H1 (cell line): ENCODE data around the gene NAA16. TPM values are rescaled to one million over a fixed set of nuclear protein-coding genes. Genes with fewer than 3 reads are reported as not detected.

Experiments used
- CTCF ChIA-PET: fragments of 300-600 bp; sonication (Branson Sonifier 250); formaldehyde crosslinking; loops from one replicate; lab custom pipeline; 2021; ENCODE audit not compliant: partially characterized antibody; lab: Charles Lee
- POLR2A ChIA-PET: fragments of 300-600 bp; sonication (Branson Sonifier 250); formaldehyde crosslinking; loops from one replicate; lab custom pipeline; 2021; ENCODE audit warnings: inconsistent platforms; ENCODE audit not compliant: partially characterized antibody; lab: Charles Lee
- DNase-seq, 2 experiments: peaks; one replicate each; pipeline versions ENCODE4 v3.0.0 to v3.0.0-alpha.2; 2010 to 2022; ENCODE audit warnings: low spot score in 2 of 2, low read depth in 1 of 2, mixed read lengths in 1 of 2
- FAIRE-seq: peaks from 2 replicates; lab custom pipeline; 2011; peaks lifted over from hg19 to GRCh38; lab: Jason Lieb, UNC
- H2AFZ ChIP-seq: 2 replicates; pipeline ENCODE4 v1.8.1; 2012; ENCODE audit warnings: low read length, inconsistent platforms
- H2AK5ac ChIP-seq: 2 replicates; pipeline ENCODE4 v1.6.1; 2013; ENCODE audit warnings: low read depth, low read length
- H2BK120ac ChIP-seq: replicated peaks from 2 replicates; pipeline ENCODE3; 2013; ENCODE audit warnings: low read depth, low read length, inconsistent platforms
- H2BK12ac ChIP-seq: 2 replicates; pipeline ENCODE4 v1.6.1; 2013; ENCODE audit warnings: low read depth, low read length
- H2BK15ac ChIP-seq: 2 replicates; pipeline ENCODE4 v1.6.1; 2013; ENCODE audit warnings: low read length
- H2BK20ac ChIP-seq: 2 replicates; pipeline ENCODE4 v1.6.1; 2013; ENCODE audit warnings: low read length
- H2BK5ac ChIP-seq: 2 replicates; pipeline ENCODE4 v1.6.1; 2013; ENCODE audit warnings: low read depth, low read length
- H3K14ac ChIP-seq: 2 replicates; pipeline ENCODE4 v1.6.1; 2013; ENCODE audit warnings: inconsistent platforms; ENCODE audit not compliant: insufficient read length
- H3K18ac ChIP-seq: 2 replicates; pipeline ENCODE4 v1.6.1; 2013; ENCODE audit warnings: low read length; ENCODE audit errors: extremely low read depth
- H3K23ac ChIP-seq: 2 replicates; pipeline ENCODE4 v1.6.1; 2013; ENCODE audit warnings: inconsistent platforms; ENCODE audit not compliant: insufficient read length
- H3K23me2 ChIP-seq: 2 replicates; pipeline ENCODE4 v1.6.1; 2013; ENCODE audit warnings: low read depth, low read length
- H3K27ac ChIP-seq: 2 replicates; pipeline ENCODE4 v1.6.1; 2011; ENCODE audit warnings: low read depth, low read length, inconsistent platforms
- H3K27me3 ChIP-seq, 4 experiments: replicated peaks in 1 of 4; 1 replicate in 1 of 4; 2 replicates in 3 of 4; pipeline versions ENCODE4 v1.6.1 to v1.8.1; 2011 to 2013; ENCODE audit warnings: low read length in 3 of 4, mild to moderate bottlenecking in 3 of 4, inconsistent platforms in 2 of 4, mixed read lengths in 2 of 4, moderate library complexity in 1 of 4; ENCODE audit not compliant: control insufficient read depth in 3 of 4, insufficient read depth in 3 of 4; ENCODE audit errors: extremely low read depth in 1 of 4
- H3K36me3 ChIP-seq, 4 experiments: 2 replicates each; pipeline versions ENCODE4 v1.6.1 to v1.8.1; 2011 to 2013; ENCODE audit warnings: mild to moderate bottlenecking in 4 of 4, low read length in 3 of 4, moderate library complexity in 2 of 4, control low read depth in 1 of 4, inconsistent platforms in 1 of 4; ENCODE audit not compliant: insufficient read depth in 4 of 4, control insufficient read depth in 2 of 4
- H3K4ac ChIP-seq: replicated peaks from 2 replicates; pipeline ENCODE3; 2013; ENCODE audit warnings: low read length, low read depth, mixed read lengths, inconsistent platforms; ENCODE audit not compliant: insufficient read length
- H3K4me1 ChIP-seq, 4 experiments: replicated peaks in 1 of 4; 1 replicate in 1 of 4; 2 replicates in 3 of 4; pipeline versions ENCODE4 v1.6.1 to v1.8.1; 2011 to 2013; ENCODE audit warnings: low read length in 3 of 4, inconsistent platforms in 2 of 4, mixed read lengths in 1 of 4; ENCODE audit not compliant: insufficient read depth in 4 of 4, control insufficient read depth in 3 of 4
- H3K4me2 ChIP-seq, 2 experiments: 2 replicates each; pipeline versions ENCODE4 v1.6.1 to v1.8.1; 2011 to 2013; ENCODE audit warnings: low read depth in 2 of 2, low read length in 2 of 2, control low read depth in 1 of 2, inconsistent platforms in 1 of 2, mild to moderate bottlenecking in 1 of 2; ENCODE audit not compliant: insufficient read depth in 1 of 2
- H3K4me3 ChIP-seq, 4 experiments: fragments of 200-600, 300-600 bp in 1 of 4; sonication (generic), shearing (Covaris generic), sonication (Bioruptor Twin) in 1 of 4; 2 replicates each; pipeline versions ENCODE4 v1.5.1 to v1.8.1; 2011 to 2016; ENCODE audit warnings: low read length in 4 of 4, low read depth in 3 of 4, control low read depth in 2 of 4, inconsistent platforms in 2 of 4, mild to moderate bottlenecking in 2 of 4, mixed read lengths in 1 of 4, moderate library complexity in 1 of 4; ENCODE audit not compliant: insufficient read depth in 2 of 4; ENCODE audit errors: extremely low read depth in 1 of 4
- H3K56ac ChIP-seq: replicated peaks from 2 replicates; pipeline ENCODE3; 2013; ENCODE audit warnings: low read depth, mild to moderate bottlenecking, mixed read lengths, low read length, inconsistent platforms; ENCODE audit not compliant: insufficient read length
- H3K79me1 ChIP-seq: 2 replicates; pipeline ENCODE4 v1.6.1; 2013; ENCODE audit warnings: low read depth, low read length, control low read depth
- H3K79me2 ChIP-seq, 2 experiments: 2 replicates each; pipeline versions ENCODE4 v1.6.1 to v1.8.1; 2012 to 2013; ENCODE audit warnings: low read length in 2 of 2, mild to moderate bottlenecking in 2 of 2, inconsistent platforms in 1 of 2; ENCODE audit not compliant: insufficient read depth in 2 of 2, control insufficient read depth in 1 of 2
- H3K9ac ChIP-seq, 4 experiments: replicated peaks in 1 of 4; 1 replicate in 1 of 4; 2 replicates in 3 of 4; pipeline versions ENCODE4 v1.6.1 to v1.8.1; 2011 to 2013; ENCODE audit warnings: low read depth in 3 of 4, low read length in 3 of 4, control low read depth in 2 of 4, mild to moderate bottlenecking in 2 of 4, moderate library complexity in 2 of 4, inconsistent platforms in 1 of 4; ENCODE audit errors: extremely low read depth in 1 of 4
- H3K9me3 ChIP-seq, 2 experiments: 2 replicates each; pipeline versions ENCODE4 v1.6.1 to v1.8.1; 2012 to 2013; ENCODE audit warnings: mild to moderate bottlenecking in 2 of 2, moderate library complexity in 2 of 2, control low read depth in 1 of 2, inconsistent platforms in 1 of 2, low read depth in 1 of 2, low read length in 1 of 2, mixed read lengths in 1 of 2; ENCODE audit not compliant: insufficient read depth in 2 of 2
- H4K20me1 ChIP-seq, 2 experiments: replicated peaks in 1 of 2; 2 replicates each; pipeline versions ENCODE3 to v1.8.1; 2011 to 2013; ENCODE audit warnings: inconsistent platforms in 2 of 2, low read length in 2 of 2, mild to moderate bottlenecking in 1 of 2; ENCODE audit not compliant: insufficient read depth in 2 of 2, control insufficient read depth in 1 of 2
- H4K5ac ChIP-seq: 2 replicates; pipeline ENCODE4 v1.6.1; 2013; ENCODE audit warnings: low read length, low read depth, mixed read lengths, inconsistent platforms; ENCODE audit not compliant: insufficient read length
- H4K8ac ChIP-seq: 2 replicates; pipeline ENCODE4 v1.8.0; 2013; ENCODE audit warnings: mild to moderate bottlenecking, moderate library complexity, low read length, inconsistent platforms; ENCODE audit not compliant: insufficient read depth; ENCODE audit errors: extremely low read depth
- H4K91ac ChIP-seq: replicated peaks from 2 replicates; pipeline ENCODE3; 2013; ENCODE audit warnings: low read length, mixed read lengths, inconsistent platforms; ENCODE audit not compliant: insufficient read length
- EP300 ChIP-seq, 2 experiments: IDR thresholded peaks; 1 replicate in 1 of 2; 2 replicates in 1 of 2; pipeline ENCODE4 v1.6.1; 2011 to 2012; ENCODE audit warnings: low read depth in 2 of 2, low read length in 2 of 2, mild to moderate bottlenecking in 2 of 2, borderline replicate concordance in 1 of 2, inconsistent platforms in 1 of 2, moderate library complexity in 1 of 2
- EZH2 ChIP-seq: fragments of 200-600 bp; sonication (generic); IDR thresholded peaks from 2 replicates; pipeline ENCODE4 v1.7.1; 2012; ENCODE audit warnings: low read depth, mild to moderate bottlenecking, moderate library complexity, low read length, inconsistent platforms; ENCODE audit not compliant: severe bottlenecking
- FOSL1 ChIP-seq: IDR thresholded peaks from 2 replicates; pipeline ENCODE4 v1.6.1; 2011; ENCODE audit warnings: mild to moderate bottlenecking, low read depth, low read length, moderate library complexity; ENCODE audit not compliant: insufficient read depth
- JUN ChIP-seq: IDR thresholded peaks from 2 replicates; pipeline ENCODE4 v1.6.1; 2011; ENCODE audit warnings: low read depth, mild to moderate bottlenecking, improper control_type of control experiment, low read length
- KDM1A ChIP-seq: fragments of 200-600, 300-600 bp; sonication (generic); IDR thresholded peaks from 2 replicates; pipeline ENCODE4 v1.7.1; 2016; ENCODE audit warnings: mild to moderate bottlenecking, low read length, borderline replicate concordance
- KDM4A ChIP-seq: IDR thresholded peaks from one replicate; pipeline ENCODE4 v1.7.1; 2012; ENCODE audit warnings: low read depth, mild to moderate bottlenecking, moderate library complexity, low read length, inconsistent platforms; ENCODE audit not compliant: severe bottlenecking
- RAD21 ChIP-seq, 2 experiments: IDR thresholded peaks in 1 of 2; conservative IDR thresholded peaks in 1 of 2; 2 replicates each; pipeline ENCODE4 v1.6.1; 2011; ENCODE audit warnings: low read depth in 2 of 2, low read length in 2 of 2, improper control_type of control experiment in 1 of 2, inconsistent platforms in 1 of 2, mild to moderate bottlenecking in 1 of 2, moderate library complexity in 1 of 2
- RBBP5 ChIP-seq: IDR thresholded peaks from 2 replicates; pipeline ENCODE4 v1.7.1; 2012; ENCODE audit warnings: low read depth, mild to moderate bottlenecking, inconsistent platforms, low read length, moderate library complexity, borderline replicate concordance
- TAF1 ChIP-seq: IDR thresholded peaks from 2 replicates; pipeline ENCODE4 v1.6.1; 2011; ENCODE audit warnings: mild to moderate bottlenecking, low read depth, low read length
- TEAD4 ChIP-seq: IDR thresholded peaks from 2 replicates; pipeline ENCODE4 v1.6.1; 2012; ENCODE audit warnings: low read depth, low read length, inconsistent platforms, mixed read lengths
- WGBS, 2 experiments: shearing (Covaris generic) in 1 of 2; methylation state at CpG; one replicate each; pipeline versions ENCODE4 v1.1.6 to v1.1.7; 2013 to 2015; ENCODE audit warnings: low lambda C conversion rate in 2 of 2, mixed read lengths in 2 of 2, inconsistent platforms in 1 of 2, low coverage in 1 of 2, missing lambda C conversion rate in 1 of 2; ENCODE audit not compliant: insufficient replicate concordance in 2 of 2, insufficient coverage in 1 of 2, insufficient read length in 1 of 2; ENCODE audit errors: extremely low coverage in 1 of 2, missing lambda C conversion rate in 1 of 2; 5-methylcytosine and 5-hydroxymethylcytosine counted together
- polyA plus RNA-seq, 7 experiments: library from polyadenylated mRNA; depleted of rRNA in 3 of 7; stranded (reverse) in 5 of 7; unstranded in 2 of 7; fragments of >200 nt in 5 of 7; fragments of 200-250 nt in 2 of 7; gene quantifications; 1 replicate in 5 of 7; 2 replicates in 1 of 7; 4 replicates in 1 of 7; pipeline versions ENCODE4 v1.2.1 to v1.2.3, GENCODE V29; 2011 to 2013; ENCODE audit warnings: missing spikeins in 2 of 7, mixed read lengths in 2 of 7
- total RNA-seq: library from RNA; stranded (reverse); fragmentation: NEBNext Ultra II Directional; extraction: Animal tissue kit (Norgen Biotek cat#: 25700); gene quantifications from 2 replicates; pipeline ENCODE4 v1.2.1, GENCODE V29; 2021

Gene NAA16
- total and polyA plus RNA-seq, 2 of the 8 experiments (the other 6 are each of a cell fraction or from before 2014, with no cell fraction given) = 11.4 to 40.0 TPM

GRCh38 chr13:41418027-41418426, 107.0 kb downstream of the NAA16 start:
- Histone ChIP-seq H3K4me3 (no peak overlapping the region), H4K5ac (no peak overlapping the region), H3K9ac (no peak overlapping the region), H3K4ac (no peak overlapping the region), H4K91ac (no peak overlapping the region), H2BK120ac (no peak overlapping the region), H3K18ac (no peak overlapping the region), H3K14ac (no peak overlapping the region), H3K4me2 (no peak overlapping the region), H2BK15ac (no peak overlapping the region), H2BK5ac (no peak overlapping the region), H3K56ac (no peak overlapping the region), H3K79me2 (no peaks in the 10 kb centered on the region), H3K27ac (no peak overlapping the region), H3K4me1 (no peaks in the 10 kb centered on the region), H3K36me3 (no peaks in the 10 kb centered on the region), H2BK12ac (no peak overlapping the region), H3K23me2 (no peaks in the 10 kb centered on the region), H3K9me3 (no peaks in the 10 kb centered on the region), H2AFZ (no peak overlapping the region), H4K20me1 (no peaks in the 10 kb centered on the region), H3K27me3 (no peaks in the 10 kb centered on the region), H2BK20ac (no peak overlapping the region), H3K23ac (no peak overlapping the region), H3K79me1 (no peaks in the 10 kb centered on the region), H2AK5ac (no peak overlapping the region), H4K8ac (no peak overlapping the region)
- FAIRE-seq (no peak), DNase-seq (no peak)
- ChIA-PET POLR2A (no interaction called here), CTCF (interaction anchor here (1.0 to 1.5 kb wide), 2 partner anchors 12 to 232 kb away, joined by 3 read pairs; no protein-coding TSS in a partner anchor)
- WGBS, 2 experiments = 67% methylated on average over 5 of the region's 5 CpGs; no CpG with 5 or more reads in 1 of the 2 experiments
- no peak for TF ChIP-seq KDM1A
- TF ChIP-seq RAD21 (IDR thresholded peaks at IDR 0.05 in 1 of 2, conservative IDR thresholded peaks at IDR 0.05 in 1 of 2; ENCODE audit: low read depth in 2 of 2, low read length in 2 of 2) = no peak
- TF ChIP-seq EZH2 = no peak
- no peak for TF ChIP-seq JUN
- TF ChIP-seq TAF1 = no peak
- TF ChIP-seq KDM4A = no peak
- TF ChIP-seq RBBP5 = no peak
- no peak for TF ChIP-seq EP300 (IDR thresholded peaks at IDR 0.05; ENCODE audit: borderline replicate concordance in 1 of 2, low read depth in 2 of 2, low read length in 2 of 2)
- TF ChIP-seq TEAD4 = no peak
- TF ChIP-seq FOSL1 = no peak
